HCT116 (cell line): ENCODE measurements around the gene IQCB1. TPM values are rescaled to one million over a fixed set of nuclear protein-coding genes. Genes with fewer than 3 reads are reported as not detected.
"Not testable (repeated sequence)": the region's sequence is repeated elsewhere in the genome, so short reads cannot be mapped to it uniquely, and the experiment has no call there.

ENCODE experiments used
- ATAC-seq: fragments of 200-7000 bp; cut with Tn5 transposase; 2 replicates; pipeline ENCODE4 v1.9.1; 2020; ENCODE audit warnings: mild to moderate bottlenecking, moderate library complexity
- BruUV-seq: library from RNA; stranded (reverse); fragments of 400-500 nt; replicated peaks from 2 replicates; lab custom pipeline; 2021; lab: Mats Ljungman, UMichigan
- CTCF ChIA-PET: fragments of 300-600 bp; sonication (Branson Sonifier 250); formaldehyde crosslinking; loops from one replicate; lab custom pipeline; 2021; ENCODE audit warnings: antibody characterized with exemption; lab: Charles Lee
- POLR2A ChIA-PET: fragments of 300-600, 350-600 bp; sonication (Branson Sonifier 250); formaldehyde crosslinking; loops from one replicate; lab custom pipeline; 2021; ENCODE audit warnings: antibody characterized with exemption; lab: Charles Lee
- RAD21 ChIA-PET, 2 experiments: fragments of 300-600 bp; sonication (Branson Sonifier 250); formaldehyde crosslinking; loops; one replicate each; lab custom pipeline; 2023; ENCODE audit warnings: low total read pairs in 2 of 2; ENCODE audit not compliant: uncharacterized antibody in 2 of 2, unreplicated experiment in 2 of 2, low non-redundant PET in 1 of 2; lab: Charles Lee
- DNase-seq: peaks from one replicate; pipeline ENCODE4 v3.0.0-alpha.2; 2010; ENCODE audit warnings: low read depth, low spot score
- H2AFZ ChIP-seq: fragments of 200-600 bp; shearing (Covaris generic), sonication (generic); 2 replicates; pipeline ENCODE4 v1.6.1; 2017; ENCODE audit warnings: low read depth, mixed run types, mixed read lengths, antibody characterized with exemption, low read length; ENCODE audit not compliant: poor library complexity, severe bottlenecking
- H3K27ac ChIP-seq: 2 replicates; pipeline ENCODE4 v1.5.1; 2012; ENCODE audit warnings: low read depth, low read length
- H3K27me3 ChIP-seq: fragments of 200-600 bp; sonication (generic); 2 replicates; pipeline ENCODE4 v1.6.1; 2016; ENCODE audit warnings: mixed run types, low read length, mixed read lengths; ENCODE audit not compliant: insufficient read depth
- H3K36me3 ChIP-seq, 2 experiments: fragments of 200-500 bp in 1 of 2; fragments of 200-600 bp in 1 of 2; sonication (Bioruptor generic) in 1 of 2; sonication (generic) in 1 of 2; 2 replicates each; pipeline versions ENCODE4 v1.5.1 to v1.6.1; 2014 to 2016; ENCODE audit warnings: low read length in 2 of 2, inconsistent platforms in 1 of 2, mixed read lengths in 1 of 2, mixed run types in 1 of 2; ENCODE audit not compliant: insufficient read depth in 2 of 2, control insufficient read depth in 1 of 2
- H3K4me1 ChIP-seq, 2 experiments: fragments of 200-600 bp in 1 of 2; sonication (generic) in 1 of 2; 2 replicates each; pipeline versions ENCODE4 v1.5.1 to v1.6.1; 2012 to 2017; ENCODE audit warnings: low read length in 2 of 2, inconsistent platforms in 1 of 2, mild to moderate bottlenecking in 1 of 2, mixed read lengths in 1 of 2, mixed run types in 1 of 2, moderate library complexity in 1 of 2; ENCODE audit not compliant: insufficient read depth in 2 of 2, control insufficient read depth in 1 of 2
- H3K4me2 ChIP-seq: fragments of 200-600 bp; sonication (generic); 2 replicates; pipeline ENCODE4 v1.6.1; 2017; ENCODE audit warnings: mixed run types, low read length, mixed read lengths
- H3K4me3 ChIP-seq, 2 experiments: fragments of 200-600 bp in 1 of 2; sonication (generic) in 1 of 2; replicated peaks in 1 of 2; 2 replicates each; pipeline ENCODE4 v1.5.1; 2011 to 2016; ENCODE audit warnings: low read length in 2 of 2, control low read depth in 1 of 2, low read depth in 1 of 2, mild to moderate bottlenecking in 1 of 2, mixed read lengths in 1 of 2, mixed run types in 1 of 2
- H3K79me2 ChIP-seq: fragments of 200-600 bp; sonication (generic); 2 replicates; pipeline ENCODE4 v1.6.1; 2017; ENCODE audit warnings: mild to moderate bottlenecking, mixed run types, low read length, moderate library complexity, mixed read lengths; ENCODE audit not compliant: insufficient read depth
- H3K9ac ChIP-seq: fragments of 200-600 bp; sonication (generic); 2 replicates; pipeline ENCODE4 v1.6.1; 2016; ENCODE audit warnings: low read length, mixed read lengths
- H3K9me2 ChIP-seq: fragments of 200-600 bp; sonication (generic), shearing (Covaris generic); 2 replicates; pipeline ENCODE4 v1.6.1; 2017; ENCODE audit warnings: mixed run types, mild to moderate bottlenecking, moderate library complexity; ENCODE audit not compliant: insufficient read depth
- H3K9me3 ChIP-seq, 2 experiments: fragments of 200-500 bp in 1 of 2; fragments of 200-600 bp in 1 of 2; sonication (Bioruptor generic) in 1 of 2; sonication (generic) in 1 of 2; 2 replicates each; pipeline ENCODE4 v1.6.1; 2014 to 2017; ENCODE audit warnings: low read length in 2 of 2, mixed read lengths in 2 of 2, inconsistent platforms in 1 of 2, low read depth in 1 of 2, mild to moderate bottlenecking in 1 of 2, mixed run types in 1 of 2, moderate library complexity in 1 of 2; ENCODE audit not compliant: control insufficient read depth in 1 of 2, insufficient read depth in 1 of 2
- H4K20me1 ChIP-seq: fragments of 200-600 bp; sonication (generic), shearing (Covaris generic); 2 replicates; pipeline ENCODE4 v1.6.1; 2017; ENCODE audit warnings: mixed run types, mild to moderate bottlenecking, moderate library complexity; ENCODE audit not compliant: insufficient read depth
- CEBPB ChIP-seq: IDR thresholded peaks from 2 replicates; pipeline ENCODE4 v1.6.1; 2012; ENCODE audit warnings: low read depth
- ELF1 ChIP-seq: IDR thresholded peaks from 2 replicates; pipeline ENCODE4 v1.6.1; 2012; ENCODE audit warnings: low read depth, borderline replicate concordance
- EZH2phosphoT487 ChIP-seq: fragments of 200-600 bp; IDR thresholded peaks from 2 replicates; pipeline ENCODE4 v1.6.1; 2018; ENCODE audit warnings: antibody characterized with exemption, borderline replicate concordance
- FOSL1 ChIP-seq: IDR thresholded peaks from 2 replicates; pipeline ENCODE4 v1.6.1; 2012; ENCODE audit warnings: low read depth
- SP1 ChIP-seq: IDR thresholded peaks from 2 replicates; pipeline ENCODE4 v1.6.1; 2012; ENCODE audit warnings: low read depth
- YY1 ChIP-seq: IDR thresholded peaks from 2 replicates; pipeline ENCODE4 v1.6.1; 2011; ENCODE audit warnings: low read length, low read depth, moderate library complexity, mild to moderate bottlenecking; ENCODE audit not compliant: insufficient replicate concordance; ENCODE audit errors: extremely low read depth
- ZFX ChIP-seq: fragments of 450-650 bp; IDR thresholded peaks from 2 replicates; pipeline ENCODE4 v1.6.1; 2017
- intact Hi-C: fragments of 100-400 bp; cut with micrococcal nuclease; formaldehyde crosslinking; loops from 2 replicates; pipeline ENCODE4 v1.10.0; 2022
- total RNA-seq: library from RNA; stranded (reverse); gene quantifications from one replicate; pipeline ENCODE4 v1.2.1, GENCODE V29; 2021; ENCODE audit not compliant: unreplicated experiment
- TF ChIP-seq, protein P1 (sequence below): IDR thresholded peaks from 2 replicates; pipeline ENCODE4 v1.6.1; 2012
- TF ChIP-seq, protein P2 (sequence below): IDR thresholded peaks from 2 replicates; pipeline ENCODE4 v1.6.1; 2012

The IQCB1 gene
- total RNA-seq, 1 experiment from 2014 or later, result 22.2 TPM

DNA sequence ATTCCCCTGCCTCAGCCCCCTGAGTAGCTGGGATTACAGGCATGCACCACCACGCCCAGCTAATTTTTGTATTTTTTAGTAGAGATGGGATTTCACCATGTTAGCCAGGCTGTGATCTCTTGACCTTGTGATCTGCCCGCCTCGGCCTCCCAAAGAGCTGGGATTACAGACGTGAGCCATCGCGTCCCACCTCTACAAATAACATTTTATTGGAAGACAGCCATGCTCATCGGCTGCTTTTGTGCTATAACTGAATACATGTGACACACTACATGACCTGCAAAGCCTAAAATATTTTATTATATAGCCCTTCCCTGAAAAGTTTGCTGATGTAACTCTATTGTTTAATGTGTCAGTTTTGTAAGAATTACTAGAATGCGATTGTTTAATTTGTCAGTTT lies 52.1 kb downstream of the IQCB1 start:
- H3K4me1 ChIP-seq, RAD21 ChIA-PET, H3K27ac ChIP-seq, ATAC-seq, H3K4me2 ChIP-seq, CTCF ChIA-PET, POLR2A ChIA-PET, BruUV-seq, H3K9me2 ChIP-seq, DNase-seq, H3K9me3 ChIP-seq, H3K27me3 ChIP-seq, H2AFZ ChIP-seq, intact Hi-C loops, H3K79me2 ChIP-seq, H4K20me1 ChIP-seq, H3K9ac ChIP-seq, H3K4me3 ChIP-seq: not testable (repeated sequence)
- peaks cover 13 to 39% of the 10 kb centered on the region in 2 experiments for H3K36me3 ChIP-seq

DNA sequence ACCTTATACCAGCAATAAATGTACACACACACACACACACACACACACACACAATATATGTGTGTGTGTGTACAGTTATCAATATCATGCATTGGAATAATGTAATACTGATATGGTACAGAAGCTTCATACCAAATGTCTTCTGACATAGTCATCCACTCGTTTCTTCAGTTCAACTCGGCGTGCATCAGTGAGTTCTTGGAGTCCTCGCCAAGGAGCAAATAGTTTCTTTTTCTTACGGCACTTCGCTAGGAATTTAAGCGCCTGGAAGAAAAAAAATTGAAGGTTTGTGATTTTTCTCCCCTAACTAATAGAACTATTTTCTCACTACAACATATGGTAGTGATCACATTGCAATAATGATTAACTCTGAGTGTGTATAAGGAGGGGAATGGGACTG lies 53.2 kb downstream of the IQCB1 start:
- H3K9me2 ChIP-seq, result no peaks in the 10 kb centered on the region
- H3K27me3 ChIP-seq, result no peaks in the 10 kb centered on the region
- no peak overlapping the region for H3K9ac ChIP-seq
- H3K36me3 ChIP-seq, result peaks cover 6 to 40% of the 10 kb centered on the region in 2 experiments; a peak in 3 of 4 replicates
- intact Hi-C loops, result no loop called here
- no TSS peak for BruUV-seq
- ChIA-PET POLR2A (no interaction called here), RAD21 (no interaction called here), CTCF (no interaction called here)
- no peak overlapping the region for H3K4me3 ChIP-seq
- ATAC-seq (no peak), DNase-seq (no peak)
- no peak overlapping the region for H3K4me2 ChIP-seq
- 0 out of 2 replicates have a peak, but pooled peaks cover 4% of the 10 kb centered on the region for H4K20me1 ChIP-seq
- no peaks in the 10 kb centered on the region for H3K79me2 ChIP-seq
- H2AFZ ChIP-seq, result no peak overlapping the region
- H3K27ac ChIP-seq, result no peak overlapping the region
- TF ChIP-seq SP1 (no peak), CEBPB (no peak), FOSL1 (no peak), EZH2phosphoT487 (no peak), YY1 (no peak), ZFX (no peak), ELF1 (no peak)
- TF ChIP-seq, protein P1, sequence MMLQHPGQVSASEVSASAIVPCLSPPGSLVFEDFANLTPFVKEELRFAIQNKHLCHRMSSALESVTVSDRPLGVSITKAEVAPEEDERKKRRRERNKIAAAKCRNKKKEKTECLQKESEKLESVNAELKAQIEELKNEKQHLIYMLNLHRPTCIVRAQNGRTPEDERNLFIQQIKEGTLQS, result no peak
- TF ChIP-seq, protein P2, sequence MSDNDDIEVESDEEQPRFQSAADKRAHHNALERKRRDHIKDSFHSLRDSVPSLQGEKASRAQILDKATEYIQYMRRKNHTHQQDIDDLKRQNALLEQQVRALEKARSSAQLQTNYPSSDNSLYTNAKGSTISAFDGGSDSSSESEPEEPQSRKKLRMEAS, result no peak
- H3K4me1 ChIP-seq, result no peaks in the 10 kb centered on the region
- H3K9me3 ChIP-seq, result no peaks in the 10 kb centered on the region

DNA sequence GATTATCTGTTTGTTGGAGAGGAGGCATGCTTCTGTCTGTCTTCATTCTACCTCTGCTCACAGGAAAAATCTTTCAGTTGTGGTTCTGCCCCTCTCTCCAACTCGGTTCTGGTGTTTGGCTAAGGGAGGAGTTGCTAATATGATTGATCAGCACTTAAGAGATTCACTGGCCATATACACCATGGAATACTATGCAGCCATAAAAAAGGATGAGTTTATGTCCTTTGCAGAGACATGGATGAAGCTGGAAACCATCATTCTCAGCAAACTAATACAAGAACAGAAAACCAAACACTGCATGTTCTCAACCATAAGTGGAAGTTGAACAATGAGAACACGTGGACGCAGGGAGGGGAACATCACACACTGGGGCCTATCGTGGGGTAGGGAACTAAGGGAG lies 59.8 kb downstream of the IQCB1 start:
- H3K4me3 ChIP-seq, H3K4me1 ChIP-seq, H2AFZ ChIP-seq, RAD21 ChIA-PET, H3K9me2 ChIP-seq, H3K79me2 ChIP-seq, H3K27ac ChIP-seq, DNase-seq, H4K20me1 ChIP-seq, POLR2A ChIA-PET, CTCF ChIA-PET, H3K27me3 ChIP-seq, H3K9me3 ChIP-seq, H3K9ac ChIP-seq, intact Hi-C loops, BruUV-seq, ATAC-seq, H3K4me2 ChIP-seq: not testable (repeated sequence)
- peaks cover 8 to 31% of the 10 kb centered on the region in 2 experiments for H3K36me3 ChIP-seq
